ENCODE results near the gene NKX1-2. TPM values are rescaled to one million over a fixed set of nuclear protein-coding genes. Genes with fewer than 3 reads are reported as not detected.

Gene NKX1-2
- total RNA-seq, 4 donors from 2014 or later = not detected

DNA sequence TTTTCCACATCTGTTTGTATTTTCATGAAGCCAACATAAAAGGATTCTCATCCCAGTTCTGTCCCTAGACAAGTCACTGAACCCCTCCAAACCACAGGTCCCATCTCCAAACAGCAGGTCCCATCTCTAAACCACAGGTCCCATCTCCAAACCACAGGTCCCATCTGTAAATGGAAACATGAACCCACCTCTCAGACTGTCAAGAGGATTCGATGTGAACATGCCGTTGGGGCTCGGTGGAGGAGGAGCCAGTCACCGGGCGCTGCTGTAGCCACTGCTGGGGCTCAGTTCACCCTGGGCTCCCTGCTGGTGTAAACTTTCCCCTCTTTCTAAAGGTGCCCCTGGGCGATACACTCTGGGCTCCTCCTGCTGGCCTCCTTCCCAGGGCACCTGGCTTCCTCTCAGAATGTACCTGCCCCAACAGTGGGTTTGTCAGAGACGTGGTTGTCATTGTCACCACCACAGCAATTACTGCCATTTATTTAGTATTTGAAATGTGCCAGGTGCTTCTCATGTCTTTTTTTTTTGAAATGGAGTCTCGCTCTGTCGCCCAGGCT is 24.8 kb upstream of the NKX1-2 start:
- TF ChIP-seq CTCF (IDR thresholded peaks at IDR 0.05; ENCODE audit: low read depth) = no peak

DNA sequence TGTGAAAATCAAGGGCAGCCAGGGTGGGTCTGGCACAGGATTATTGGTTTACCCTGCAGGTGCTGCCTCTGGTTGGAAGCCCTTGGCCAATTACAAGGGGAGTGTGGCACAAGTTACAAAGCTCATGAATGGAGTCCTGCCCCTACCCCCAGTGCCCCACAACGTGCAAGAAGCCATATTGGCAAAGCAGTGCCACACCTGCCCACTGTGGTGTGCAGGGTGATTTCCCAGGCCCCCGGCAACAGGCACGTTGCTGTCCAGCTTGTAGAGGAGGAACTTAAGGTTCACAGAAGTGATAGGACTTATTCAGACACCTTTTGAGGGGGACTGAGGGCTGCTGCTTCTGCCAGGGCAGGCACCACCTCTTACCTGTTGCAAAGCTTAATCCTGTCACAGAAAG is 23.2 kb upstream of the NKX1-2 start:
- TF ChIP-seq CTCF (IDR thresholded peaks at IDR 0.05; ENCODE audit: low read depth) = no peak

DNA sequence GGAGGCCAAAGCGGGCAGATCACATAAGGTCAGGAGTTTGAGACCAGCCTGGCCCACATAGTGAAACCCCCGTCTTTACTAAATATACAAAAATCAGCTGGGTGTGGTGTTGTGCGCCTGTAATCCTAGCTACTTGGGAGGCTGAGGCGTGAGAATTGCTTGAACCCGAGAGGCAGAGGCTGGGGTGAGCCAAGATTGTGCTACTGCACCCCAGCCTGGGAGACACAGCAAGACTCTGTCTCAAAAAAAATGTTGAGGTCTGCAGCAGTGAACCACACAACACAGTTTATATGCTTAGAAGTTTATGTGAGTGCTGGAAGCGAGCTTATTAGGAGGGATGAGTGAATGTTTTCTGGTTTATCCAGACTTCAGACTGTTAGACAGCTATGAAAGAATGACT is 22.2 kb upstream of the NKX1-2 start:
- TF ChIP-seq CTCF (IDR thresholded peaks at IDR 0.05; ENCODE audit: low read depth) = no peak

DNA sequence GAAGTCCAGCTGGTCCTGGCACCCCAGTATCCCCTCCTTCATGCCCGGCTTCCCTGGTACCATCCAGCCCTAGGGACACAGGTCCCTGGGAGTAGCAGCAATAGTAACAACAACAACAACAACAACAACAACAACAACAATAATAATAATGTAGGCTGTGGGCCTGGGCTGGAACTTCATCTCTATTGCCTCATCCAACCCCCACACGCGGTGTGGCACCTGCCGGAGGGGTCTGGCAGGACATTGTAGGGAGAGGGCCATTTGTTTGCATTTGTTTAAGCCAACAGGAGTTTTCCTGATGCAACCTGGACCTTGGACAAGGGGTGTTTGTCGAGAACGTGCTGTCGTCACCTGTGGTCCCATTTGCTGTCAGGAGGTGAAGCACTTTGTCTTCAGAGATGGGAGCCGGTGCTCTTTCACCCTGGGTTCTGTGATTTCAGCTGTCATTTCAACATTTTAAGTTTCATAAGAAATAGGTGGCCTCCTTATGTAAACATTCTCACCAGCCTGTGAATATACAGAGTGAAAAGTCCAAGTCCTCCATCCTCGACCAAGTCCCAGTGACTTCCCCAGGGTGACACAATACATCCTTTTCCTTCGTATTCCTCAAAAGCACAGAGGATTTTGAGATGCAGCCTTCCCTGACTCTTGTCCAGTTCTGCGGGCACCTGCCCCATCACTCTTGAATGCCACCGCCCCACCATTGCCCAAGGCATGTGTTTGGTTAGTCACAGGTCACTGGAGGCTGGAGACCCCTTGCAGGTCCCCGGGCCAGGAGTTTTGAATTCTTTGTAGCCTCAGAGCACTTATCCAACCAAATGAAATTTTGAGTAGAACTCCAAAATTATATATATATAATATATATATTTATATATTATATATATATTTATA is 21.0 kb upstream of the NKX1-2 start:
- TF ChIP-seq CTCF (IDR thresholded peaks at IDR 0.05; ENCODE audit: low read depth) = no peak

DNA sequence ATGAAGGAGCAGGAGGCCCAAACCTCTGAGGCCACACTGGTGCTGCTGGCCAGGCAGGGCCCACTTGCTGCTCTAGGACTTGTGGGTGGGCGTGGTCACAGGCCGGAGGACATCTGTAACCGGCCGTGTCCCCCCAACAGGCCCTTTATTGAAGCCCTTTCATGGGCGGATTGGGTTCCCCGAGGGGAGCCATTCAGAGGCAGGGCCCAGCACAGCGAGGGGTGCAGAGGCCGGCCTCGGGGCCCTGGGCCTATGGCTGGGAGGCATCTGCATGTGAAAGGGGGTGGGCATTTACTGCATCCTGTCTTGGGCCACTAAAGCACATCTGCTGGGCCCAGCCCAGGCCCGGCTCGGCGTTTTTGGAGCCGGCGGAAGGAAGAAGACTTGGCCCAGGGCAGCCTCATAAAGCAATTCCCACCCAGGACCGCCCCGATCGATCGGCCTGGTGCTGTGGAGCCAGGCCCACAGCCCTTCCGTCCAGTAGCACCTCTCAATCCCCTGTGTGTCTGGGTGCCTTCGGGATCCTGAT is 20.2 kb upstream of the NKX1-2 start:
- TF ChIP-seq CTCF (IDR thresholded peaks at IDR 0.05; ENCODE audit: low read depth) = no peak

GRCh38 chr10:124468624-124469023 is 18.8 kb upstream of the NKX1-2 start:
- no peak for TF ChIP-seq CTCF (IDR thresholded peaks at IDR 0.05; ENCODE audit: low read depth)

DNA sequence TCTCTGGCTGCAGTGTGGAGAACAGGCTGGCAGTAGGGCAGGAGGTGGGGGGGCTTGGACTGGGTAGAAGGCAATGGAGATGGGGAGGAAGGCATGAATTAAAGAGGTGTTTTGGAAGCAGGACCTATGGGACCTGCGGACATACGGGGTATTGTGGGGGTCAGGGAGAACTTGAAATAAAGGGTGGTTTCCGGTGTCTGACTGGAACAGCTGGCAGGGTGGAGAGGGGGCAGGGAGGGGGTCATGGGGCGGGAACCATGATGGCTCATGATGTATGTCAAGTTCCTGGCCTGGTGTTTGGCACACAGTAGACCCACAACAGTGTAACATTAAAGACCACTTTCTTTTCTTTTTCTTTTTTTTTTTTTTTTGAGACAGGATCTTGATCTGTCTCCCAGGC is 17.3 kb upstream of the NKX1-2 start:
- no peak for TF ChIP-seq CTCF (IDR thresholded peaks at IDR 0.05; ENCODE audit: low read depth)

Measured in subcutaneous adipose tissue (tissue), 4 donors.